SH-SY5Y (cell line): ENCODE data around the gene CMSS1.

ENCODE experiments used
- GATA2 ChIP-seq: IDR thresholded peaks from 2 replicates; pipeline ENCODE4 v1.6.1; 2011; ENCODE audit warnings: mild to moderate bottlenecking, low read depth, low read length
- GATA3 ChIP-seq: IDR thresholded peaks from 2 replicates; pipeline ENCODE4 v1.6.1; 2011; ENCODE audit warnings: low read depth, mild to moderate bottlenecking, low read length, moderate library complexity

DNA sequence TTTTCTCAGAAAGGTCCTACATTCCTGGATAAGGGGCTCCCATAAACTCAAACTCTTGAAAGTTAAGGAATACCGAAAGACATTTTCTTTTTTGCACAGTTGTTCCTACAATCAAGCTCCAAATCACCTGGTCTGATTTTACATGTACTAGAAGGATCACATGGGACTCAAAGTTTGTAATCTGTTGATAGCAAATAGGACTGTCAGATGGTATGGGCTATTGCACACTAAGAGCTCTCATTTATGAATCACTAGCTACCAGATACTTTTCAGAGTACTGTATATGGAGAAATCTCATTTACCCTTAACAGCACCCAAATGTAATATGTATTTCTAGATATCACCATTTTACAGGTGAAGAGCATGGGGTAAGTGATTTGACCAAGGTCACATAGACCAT, 49.5 kb upstream of the CMSS1 start:
- TF ChIP-seq GATA3 = no peak
- no peak for TF ChIP-seq GATA2
